Measurements from ENCODE around the gene TMEM219. TPM values are rescaled to one million over a fixed set of nuclear protein-coding genes. Genes with fewer than 3 reads are reported as not detected.

Gene TMEM219
- total and polyA plus RNA-seq, 3 experiments from 2014 or later, result 36.8 to 168 (median 43.4) TPM

DNA sequence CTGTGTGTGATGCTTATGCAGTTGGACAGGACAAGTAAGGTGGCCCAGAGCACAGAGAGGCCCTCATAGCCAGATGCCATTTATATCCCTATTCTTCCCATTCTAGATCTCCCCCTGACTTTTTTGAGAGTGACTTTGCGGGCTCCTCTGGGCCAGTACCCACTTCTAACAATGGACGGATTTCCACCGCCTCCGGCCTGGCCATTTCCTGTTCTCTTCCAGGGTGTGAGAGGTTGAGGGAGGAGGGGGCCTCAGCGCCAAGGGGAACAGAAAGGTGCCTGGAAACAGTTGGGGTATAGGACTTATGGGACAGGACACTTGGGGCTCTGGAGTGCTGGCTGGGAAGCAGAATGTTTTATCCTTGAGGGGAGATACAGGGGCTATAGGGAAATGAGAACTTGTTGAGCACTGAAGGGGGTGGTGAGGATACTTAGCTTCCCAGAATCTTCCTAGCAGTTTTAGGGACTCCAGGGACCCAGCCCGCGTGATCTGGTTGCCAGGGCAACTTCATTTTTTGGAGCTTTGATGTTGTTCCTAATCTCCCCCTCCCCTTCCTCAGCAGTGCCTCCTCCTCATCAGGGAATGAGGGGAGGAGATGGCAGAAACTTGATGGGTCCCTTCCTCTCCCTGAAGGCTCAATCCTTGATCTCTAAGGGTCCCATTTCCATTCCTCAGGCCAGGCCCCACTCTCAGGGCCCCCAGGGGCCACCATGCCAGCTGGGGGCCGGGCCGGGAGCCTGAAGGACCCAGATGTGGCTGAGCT, 15.4 kb downstream of the TMEM219 start:
- no peaks in the 10 kb centered on the region for H3K27me3 Mint-ChIP-seq

DNA sequence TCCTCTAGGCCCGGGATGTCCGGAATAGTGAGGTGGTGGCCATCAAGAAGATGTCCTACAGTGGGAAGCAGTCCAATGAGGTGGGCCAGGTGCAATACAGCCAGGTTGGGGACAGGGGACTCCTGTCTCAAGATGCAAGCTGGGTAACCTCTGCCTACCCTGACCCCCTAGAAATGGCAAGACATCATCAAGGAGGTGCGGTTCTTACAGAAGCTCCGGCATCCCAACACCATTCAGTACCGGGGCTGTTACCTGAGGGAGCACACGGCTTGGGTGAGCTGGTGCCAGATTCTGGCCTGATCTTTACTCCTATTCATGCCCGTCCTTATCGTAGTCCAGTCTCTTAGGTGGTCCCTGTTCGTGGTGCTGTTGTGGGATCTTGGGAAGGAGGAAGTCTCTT, 16.2 kb downstream of the TMEM219 start:
- ChIA-PET POLR2A (no interaction called here), CTCF (no interaction called here)
- H3K4me3 ChIP-seq (ENCODE audit: low read length), result no peak overlapping the region
- H3K27me3 ChIP-seq (ENCODE audit: insufficient read depth, low read length, poor library complexity, severe bottlenecking), result no peaks in the 10 kb centered on the region
- peak overlapping the region in 3 of 8 donors; percentile 6 to 37 (median 18) for H3K27ac Mint-ChIP-seq
- peaks cover 28% of the 10 kb centered on the region for H3K4me1 ChIP-seq (ENCODE audit: insufficient read depth, low read length)
- H3K9me3 Mint-ChIP-seq, result no peaks in the 10 kb centered on the region
- peak overlapping the region in 1 of 7 donors; percentile 70 for H3K4me3 Mint-ChIP-seq
- H3K9me3 ChIP-seq (ENCODE audit: low read length), result no peaks in the 10 kb centered on the region
- H3K4me1 Mint-ChIP-seq, result peaks cover 33 to 38% (median 33%) of the 10 kb centered on the region in 3 donors
- H3K27me3 Mint-ChIP-seq, result no peaks in the 10 kb centered on the region
- DNase-seq, result no peak
- H3K36me3 Mint-ChIP-seq, result peaks cover 0 to 71% (median 12%) of the 10 kb centered on the region in 3 donors
- peaks cover 45% of the 10 kb centered on the region for H3K36me3 ChIP-seq (ENCODE audit: insufficient read depth, low read length)
- H3K27ac ChIP-seq (ENCODE audit: low read depth, low read length), result no peak overlapping the region

More for the DNA sequence above, 15.4 kb downstream of the TMEM219 start:
- ChIA-PET POLR2A (interaction anchor here (0.8 kb wide), 1 partner anchor 275 kb away, joined by 3 read pairs; no protein-coding TSS in a partner anchor), CTCF (no interaction called here)
- H3K27me3 ChIP-seq (ENCODE audit: insufficient read depth, low read length, poor library complexity, severe bottlenecking), result no peaks in the 10 kb centered on the region
- peak overlapping the region in 5 of 8 donors; percentile 45 to 95 (median 86) for H3K27ac Mint-ChIP-seq
- H3K4me3 ChIP-seq (ENCODE audit: low read length), result no peak overlapping the region
- no peaks in the 10 kb centered on the region for H3K9me3 ChIP-seq (ENCODE audit: low read length)
- H3K9me3 Mint-ChIP-seq, result no peaks in the 10 kb centered on the region
- H3K27ac ChIP-seq (ENCODE audit: low read depth, low read length), result no peak overlapping the region
- peak overlapping the region in 3 of 7 donors; percentile 4 to 76 (median 70) for H3K4me3 Mint-ChIP-seq
- peaks cover 34 to 39% (median 36%) of the 10 kb centered on the region in 3 donors for H3K4me1 Mint-ChIP-seq
- H3K4me1 ChIP-seq (ENCODE audit: insufficient read depth, low read length), result peaks cover 31% of the 10 kb centered on the region
- DNase-seq, result no peak
- peaks cover 37% of the 10 kb centered on the region for H3K36me3 ChIP-seq (ENCODE audit: insufficient read depth, low read length)
- H3K36me3 Mint-ChIP-seq, result peaks cover 0 to 63% (median 9%) of the 10 kb centered on the region in 3 donors

DNA sequence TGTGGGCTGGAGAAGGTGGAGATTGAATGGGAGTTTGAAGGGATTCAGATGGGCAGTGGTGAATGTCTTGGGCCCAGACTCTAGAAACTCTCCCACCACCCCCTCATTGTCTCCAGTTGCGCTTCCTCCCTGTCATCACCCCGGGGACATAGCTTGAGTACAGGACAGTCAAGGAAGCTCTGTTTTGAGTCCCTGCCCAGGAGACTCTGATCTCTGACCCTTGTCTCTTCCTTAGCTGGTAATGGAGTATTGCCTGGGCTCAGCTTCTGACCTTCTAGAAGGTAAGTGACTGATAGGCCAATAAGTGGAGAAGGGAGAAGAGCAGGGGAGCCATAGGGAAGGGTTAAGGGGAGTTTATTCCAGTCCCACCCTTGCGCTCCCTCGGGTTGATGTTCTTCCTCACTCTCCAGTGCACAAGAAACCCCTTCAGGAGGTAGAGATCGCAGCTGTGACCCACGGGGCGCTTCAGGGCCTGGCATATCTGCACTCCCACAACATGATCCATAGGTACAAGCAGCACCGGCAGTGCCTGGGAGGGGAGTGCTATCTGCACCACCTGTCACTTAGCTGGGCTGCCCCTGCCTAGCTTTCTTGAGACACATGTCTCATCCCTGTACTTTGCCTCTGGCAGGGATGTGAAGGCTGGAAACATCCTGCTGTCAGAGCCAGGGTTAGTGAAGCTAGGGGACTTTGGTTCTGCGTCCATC, 16.8 kb downstream of the TMEM219 start:
- no peaks in the 10 kb centered on the region for H3K9me3 Mint-ChIP-seq
- ChIA-PET CTCF (no interaction called here), POLR2A (no interaction called here)
- Histone ChIP-seq H3K4me1 (ENCODE audit: insufficient read depth, low read length) (peaks cover 26% of the 10 kb centered on the region), H3K9me3 (ENCODE audit: low read length) (no peaks in the 10 kb centered on the region), H3K4me3 (ENCODE audit: low read length) (no peak overlapping the region), H3K27ac (ENCODE audit: low read depth, low read length) (no peak overlapping the region), H3K36me3 (ENCODE audit: insufficient read depth, low read length) (peaks cover 52% of the 10 kb centered on the region), H3K27me3 (ENCODE audit: insufficient read depth, low read length, poor library complexity, severe bottlenecking) (no peaks in the 10 kb centered on the region)
- H3K4me1 Mint-ChIP-seq, result peaks cover 28 to 33% (median 29%) of the 10 kb centered on the region in 3 donors
- no peak overlapping the region for H3K4me3 Mint-ChIP-seq
- DNase-seq, result no peak
- H3K27me3 Mint-ChIP-seq, result no peaks in the 10 kb centered on the region
- H3K27ac Mint-ChIP-seq, result peak overlapping the region in 2 of 8 donors; percentile 18 to 87
- H3K36me3 Mint-ChIP-seq, result peaks cover 0 to 76% (median 16%) of the 10 kb centered on the region in 3 donors

DNA sequence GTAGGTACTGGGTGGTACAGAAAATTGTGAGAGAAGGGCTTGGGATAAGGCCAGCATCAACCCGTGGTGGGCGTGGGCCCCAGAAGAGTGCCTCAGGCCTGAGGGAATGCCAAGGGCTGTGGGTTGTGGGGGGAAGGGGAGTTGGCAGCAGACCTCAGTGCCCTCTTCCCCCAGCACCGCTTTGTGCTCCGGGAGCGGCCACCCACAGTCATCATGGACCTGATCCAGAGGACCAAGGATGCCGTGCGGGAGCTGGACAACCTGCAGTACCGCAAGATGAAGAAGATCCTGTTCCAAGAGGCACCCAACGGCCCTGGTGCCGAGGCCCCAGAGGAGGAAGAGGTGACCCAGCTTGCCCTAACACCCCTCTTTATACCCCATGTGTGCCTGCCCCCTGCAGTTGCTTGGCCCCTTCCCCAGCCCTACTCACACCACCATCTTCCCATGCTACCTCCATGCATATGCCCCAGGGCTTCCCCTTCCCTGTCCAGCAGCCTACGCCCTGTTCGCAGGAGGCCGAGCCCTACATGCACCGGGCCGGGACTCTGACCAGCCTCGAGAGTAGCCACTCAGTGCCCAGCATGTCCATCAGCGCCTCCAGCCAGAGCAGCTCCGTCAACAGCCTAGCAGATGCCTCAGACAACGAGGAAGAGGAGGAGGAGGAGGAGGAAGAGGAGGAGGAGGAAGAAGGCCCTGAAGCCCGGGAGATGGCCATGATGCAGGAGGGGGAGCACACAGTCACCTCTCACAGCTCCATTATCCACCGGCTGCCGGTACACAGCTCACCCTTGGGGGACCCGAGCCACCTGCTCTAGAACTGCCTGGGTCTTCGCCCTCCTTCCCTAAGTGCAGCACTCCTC, 20.9 kb downstream of the TMEM219 start:
- Mint-ChIP-seq H3K4me3 (no peak overlapping the region), H3K27me3 (no peaks in the 10 kb centered on the region), H3K36me3 (peaks cover 0 to 91% (median 22%) of the 10 kb centered on the region in 3 donors), H3K4me1 (no peaks in the 10 kb centered on the region), H3K27ac (peak overlapping the region in 1 of 8 donors; percentile 56), H3K9me3 (no peaks in the 10 kb centered on the region)
- CTCF ChIA-PET, result no interaction called here
- peak in 1 of 5 donors; percentile 37 for DNase-seq
- Histone ChIP-seq H3K27ac (ENCODE audit: low read depth, low read length) (no peak overlapping the region), H3K4me3 (ENCODE audit: low read length) (no peak overlapping the region), H3K9me3 (ENCODE audit: low read length) (no peaks in the 10 kb centered on the region), H3K27me3 (ENCODE audit: insufficient read depth, low read length, poor library complexity, severe bottlenecking) (no peaks in the 10 kb centered on the region), H3K4me1 (ENCODE audit: insufficient read depth, low read length) (no peaks in the 10 kb centered on the region), H3K36me3 (ENCODE audit: insufficient read depth, low read length) (peaks cover 74% of the 10 kb centered on the region)
- POLR2A ChIA-PET, result no interaction called here

DNA sequence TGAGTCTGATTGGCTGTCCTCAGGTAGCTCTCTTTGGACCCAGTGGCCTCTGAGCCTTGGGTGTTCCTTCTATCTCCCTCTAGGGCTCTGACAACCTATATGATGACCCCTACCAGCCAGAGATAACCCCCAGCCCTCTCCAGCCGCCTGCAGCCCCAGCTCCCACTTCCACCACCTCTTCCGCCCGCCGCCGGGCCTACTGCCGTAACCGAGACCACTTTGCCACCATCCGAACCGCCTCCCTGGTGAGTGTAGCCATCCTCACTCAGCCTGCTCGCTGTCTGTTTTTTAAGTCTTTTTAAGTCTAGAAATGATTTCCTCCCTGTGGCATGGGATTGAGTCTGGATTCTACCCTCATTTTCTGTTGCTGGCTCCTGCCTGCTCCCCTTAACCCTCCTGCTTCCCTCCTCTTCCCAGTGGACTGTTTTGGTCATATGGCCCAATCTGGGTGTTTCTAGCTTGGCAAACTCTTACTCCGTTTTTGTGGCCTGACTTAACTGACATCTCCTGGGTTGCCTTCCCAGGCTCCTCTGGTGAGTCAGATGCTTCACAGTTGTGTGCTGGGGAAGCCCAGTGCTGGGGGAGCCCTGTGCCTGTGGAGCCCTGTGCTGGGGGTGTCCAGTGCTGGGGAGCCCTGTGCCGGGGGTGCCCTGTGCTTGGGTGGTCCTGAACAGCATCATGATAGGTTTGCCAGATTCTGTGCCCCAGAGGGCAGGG, 21.7 kb downstream of the TMEM219 start:
- H3K9me3 ChIP-seq (ENCODE audit: low read length), result no peaks in the 10 kb centered on the region
- H3K36me3 Mint-ChIP-seq, result peaks cover 0 to 91% (median 22%) of the 10 kb centered on the region in 3 donors
- no peaks in the 10 kb centered on the region for H3K27me3 ChIP-seq (ENCODE audit: insufficient read depth, low read length, poor library complexity, severe bottlenecking)
- H3K36me3 ChIP-seq (ENCODE audit: insufficient read depth, low read length), result peaks cover 67% of the 10 kb centered on the region
- no peaks in the 10 kb centered on the region for H3K9me3 Mint-ChIP-seq
- H3K4me1 ChIP-seq (ENCODE audit: insufficient read depth, low read length), result no peaks in the 10 kb centered on the region
- H3K4me1 Mint-ChIP-seq, result no peaks in the 10 kb centered on the region
- DNase-seq, result peak in 1 of 5 donors; percentile 41
- H3K4me3 Mint-ChIP-seq, result peak overlapping the region in 1 of 7 donors; percentile 51
- ChIA-PET CTCF (no interaction called here), POLR2A (no interaction called here)
- H3K27ac Mint-ChIP-seq, result peak overlapping the region in 1 of 8 donors; percentile 56
- no peaks in the 10 kb centered on the region for H3K27me3 Mint-ChIP-seq
- H3K4me3 ChIP-seq (ENCODE audit: low read length), result no peak overlapping the region
- no peak overlapping the region for H3K27ac ChIP-seq (ENCODE audit: low read depth, low read length)

DNA sequence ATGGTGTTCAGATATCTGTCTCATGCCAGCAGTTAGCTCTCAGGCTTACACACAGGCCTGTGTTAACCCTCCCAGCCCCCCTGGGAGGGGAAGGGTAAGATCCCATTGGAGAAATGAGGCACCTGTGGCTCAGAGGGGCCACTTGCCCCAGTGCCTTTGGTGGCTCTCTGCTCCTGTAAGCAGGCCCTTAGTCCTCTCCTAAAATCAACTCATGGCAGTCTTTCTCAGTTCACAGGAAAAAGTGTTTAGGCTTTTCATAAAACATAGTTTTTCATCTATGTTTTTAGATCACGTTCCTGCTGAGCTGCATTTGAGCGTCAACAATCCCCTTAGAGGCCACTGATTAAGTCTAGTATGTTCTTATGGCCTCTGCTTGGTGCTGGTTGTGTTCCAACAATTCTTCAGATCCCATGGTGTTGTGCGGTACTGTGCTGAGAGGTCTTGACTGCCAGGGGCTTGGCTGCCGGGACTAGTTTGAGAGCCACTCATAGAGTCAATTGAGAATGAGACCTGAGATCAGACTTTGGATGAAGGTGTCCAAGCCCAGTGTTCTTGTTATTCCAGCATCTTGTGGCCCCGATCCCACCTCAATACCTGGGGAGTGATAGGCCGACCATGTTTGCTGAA, 22.4 kb downstream of the TMEM219 start:
- no peaks in the 10 kb centered on the region for H3K27me3 ChIP-seq (ENCODE audit: insufficient read depth, low read length, poor library complexity, severe bottlenecking)
- no peak overlapping the region for H3K4me3 ChIP-seq (ENCODE audit: low read length)
- POLR2A ChIA-PET, result no interaction called here
- H3K4me3 Mint-ChIP-seq, result no peak overlapping the region
- H3K9me3 Mint-ChIP-seq, result no peaks in the 10 kb centered on the region
- H3K27ac ChIP-seq (ENCODE audit: low read depth, low read length), result no peak overlapping the region
- H3K27ac Mint-ChIP-seq, result no peak overlapping the region
- no peaks in the 10 kb centered on the region for H3K4me1 ChIP-seq (ENCODE audit: insufficient read depth, low read length)
- CTCF ChIA-PET, result no interaction called here
- H3K9me3 ChIP-seq (ENCODE audit: low read length), result no peaks in the 10 kb centered on the region
- H3K27me3 Mint-ChIP-seq, result no peaks in the 10 kb centered on the region
- H3K36me3 Mint-ChIP-seq, result peaks cover 4 to 90% (median 23%) of the 10 kb centered on the region in 3 donors
- peaks cover 61% of the 10 kb centered on the region for H3K36me3 ChIP-seq (ENCODE audit: insufficient read depth, low read length)
- no peaks in the 10 kb centered on the region for H3K4me1 Mint-ChIP-seq
- no peak for DNase-seq

DNA sequence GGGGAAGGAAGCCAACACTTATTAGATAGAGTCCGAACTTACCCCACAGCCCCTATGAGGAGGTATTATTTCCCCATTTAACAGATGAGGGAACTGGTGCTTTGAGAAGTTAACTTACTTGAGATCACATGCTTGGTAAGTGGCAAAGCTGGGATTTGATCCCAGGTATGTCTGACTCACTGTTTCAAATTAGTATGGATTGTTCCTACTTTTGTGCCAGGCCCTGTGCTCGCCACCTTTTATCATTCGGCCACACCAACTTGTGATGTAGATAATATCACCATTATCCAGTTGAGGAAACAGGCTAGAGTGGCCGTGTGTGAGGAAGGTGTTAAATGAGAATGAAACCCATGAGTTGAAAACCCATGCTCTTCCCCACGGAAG, 22.9 kb downstream of the TMEM219 start:
- POLR2A ChIA-PET, result no interaction called here
- no peaks in the 10 kb centered on the region for H3K27me3 Mint-ChIP-seq

More for the DNA sequence above, 22.9 kb downstream of the TMEM219 start:
- Histone ChIP-seq H3K27ac (ENCODE audit: low read depth, low read length) (no peak overlapping the region), H3K36me3 (ENCODE audit: insufficient read depth, low read length) (peaks cover 60% of the 10 kb centered on the region), H3K27me3 (ENCODE audit: insufficient read depth, low read length, poor library complexity, severe bottlenecking) (no peaks in the 10 kb centered on the region), H3K4me3 (ENCODE audit: low read length) (no peak overlapping the region), H3K9me3 (ENCODE audit: low read length) (no peaks in the 10 kb centered on the region), H3K4me1 (ENCODE audit: insufficient read depth, low read length) (no peaks in the 10 kb centered on the region)
- peaks cover 6 to 90% (median 20%) of the 10 kb centered on the region in 3 donors for H3K36me3 Mint-ChIP-seq
- peak overlapping the region in 1 of 8 donors; percentile 17 for H3K27ac Mint-ChIP-seq
- H3K9me3 Mint-ChIP-seq, result no peaks in the 10 kb centered on the region
- no peak for DNase-seq
- H3K4me1 Mint-ChIP-seq, result no peaks in the 10 kb centered on the region
- CTCF ChIA-PET, result interaction anchor here (1.2 kb wide), 1 partner anchor 136 kb away, joined by 3 read pairs; no protein-coding TSS in a partner anchor
- H3K4me3 Mint-ChIP-seq, result no peak overlapping the region
